AG09319 (cell line): ENCODE results near the gene SELPLG.

Experiments used
- DNase-seq: peaks from one replicate; pipeline ENCODE4 v3.0.0-alpha.2; 2010; ENCODE audit warnings: low read depth; ENCODE audit errors: extremely low read depth
- CTCF ChIP-seq: IDR thresholded peaks from 2 replicates; pipeline ENCODE4 v1.5.1; 2011; ENCODE audit warnings: low read depth, mild to moderate bottlenecking, inconsistent platforms, low read length, moderate library complexity

SELPLG gene

GRCh38 chr12:108572166-108572790 is 61.4 kb downstream of the SELPLG start:
- no peak for DNase-seq
- no peak for TF ChIP-seq CTCF
